ENCODE measurements around the gene NUP205. TPM values are rescaled to one million over a fixed set of nuclear protein-coding genes. Genes with fewer than 3 reads are reported as not detected.

NUP205 gene
- total and polyA plus RNA-seq, 2 of the 13 experiments (the other 11 are each of a cell fraction or from before 2014, with no cell fraction given) = 46.2 to 87.2 TPM

GRCh38 chr7:135618510-135618909, 60.8 kb downstream of the NUP205 start:
- H3K36me3 ChIP-seq (replicated peaks in 1 of 2; ENCODE audit: control insufficient read depth in 1 of 2, insufficient read depth in 2 of 2, low read length in 2 of 2) = peaks cover 5 to 67% of the 10 kb centered on the region in 2 experiments
- POLR2A ChIA-PET = no interaction called here
- in situ Hi-C loops (cut with HindIII; ENCODE audit: extremely low pct_ligation_motif_present, low pct_unique_long_range_greater_than_20kb) (no loop called here), intact Hi-C loops (cut with micrococcal nuclease; ENCODE audit: unreplicated experiment) (no loop called here)
- no peaks in the 10 kb centered on the region for H3K9me3 ChIP-seq (ENCODE audit: low read length)
- DNase-seq (ENCODE audit: low spot score) = no peak
- BruUV-seq (replicated peaks) = no TSS peak
- no peaks in the 10 kb centered on the region for H3K4me1 ChIP-seq (ENCODE audit: insufficient read depth, low read length)
- peak; percentile 33; the same call in 1 of the 2 replicates for TF ChIP-seq CEBPB (IDR thresholded peaks at IDR 0.05; ENCODE audit: borderline replicate concordance, low read depth, low read length)
- TF ChIP-seq THRA (CRISPR knock-in tag; IDR thresholded peaks at IDR 0.05; ENCODE audit: borderline replicate concordance) = no peak
- no peaks in the 10 kb centered on the region for H3K27me3 ChIP-seq (ENCODE audit: control insufficient read depth in 1 of 2, insufficient read depth in 2 of 2, low read length in 2 of 2)
- ATAC-seq = no peak
- 94% methylated on average over 7 of the region's 7 CpGs for WGBS (ENCODE audit: low lambda C conversion rate)
- H3K9ac ChIP-seq (ENCODE audit: insufficient read depth, low read depth, low read length) = no peak overlapping the region
- no peaks in the 10 kb centered on the region for H3K79me2 ChIP-seq (ENCODE audit: insufficient read depth, low read length)
- no peak for FAIRE-seq
- no peak overlapping the region for H2AFZ ChIP-seq (ENCODE audit: low read length)
- no peak overlapping the region for H3K27ac ChIP-seq (ENCODE audit: extremely low read length, insufficient read depth, low read length)
- CTCF ChIA-PET (ENCODE audit: low intra/inter-chr PET ratio, low total read pairs) = no interaction called here
- no peak overlapping the region for H3K4me3 ChIP-seq (replicated peaks in 1 of 3; ENCODE audit: insufficient read depth in 1 of 3, low read depth in 2 of 3, low read length in 3 of 3)
- no peaks in the 10 kb centered on the region for H4K20me1 ChIP-seq (ENCODE audit: insufficient read depth, low read length)
- H3K4me2 ChIP-seq (ENCODE audit: low read depth, low read length) = no peak overlapping the region

GRCh38 chr7:135620447-135620846, 62.7 kb downstream of the NUP205 start:
- POLR2A ChIA-PET = no interaction called here
- intact Hi-C loops (cut with micrococcal nuclease; ENCODE audit: unreplicated experiment) = no loop called here
- Histone ChIP-seq H3K79me2 (ENCODE audit: insufficient read depth, low read length) (no peaks in the 10 kb centered on the region), H3K9me3 (ENCODE audit: low read length) (no peaks in the 10 kb centered on the region), H3K9ac (ENCODE audit: insufficient read depth, low read depth, low read length) (no peak overlapping the region), H4K20me1 (ENCODE audit: insufficient read depth, low read length) (no peaks in the 10 kb centered on the region), H3K4me3 (replicated peaks in 1 of 3; ENCODE audit: insufficient read depth in 1 of 3, low read depth in 2 of 3, low read length in 3 of 3) (no peak overlapping the region), H2AFZ (ENCODE audit: low read length) (no peak overlapping the region), H3K27me3 (ENCODE audit: control insufficient read depth in 1 of 2, insufficient read depth in 2 of 2, low read length in 2 of 2) (no peaks in the 10 kb centered on the region), H3K4me2 (ENCODE audit: low read depth, low read length) (no peak overlapping the region), H3K36me3 (replicated peaks in 1 of 2; ENCODE audit: control insufficient read depth in 1 of 2, insufficient read depth in 2 of 2, low read length in 2 of 2) (peaks cover 5 to 64% of the 10 kb centered on the region in 2 experiments), H3K27ac (ENCODE audit: extremely low read length, insufficient read depth, low read length) (no peak overlapping the region), H3K4me1 (ENCODE audit: insufficient read depth, low read length) (no peaks in the 10 kb centered on the region)
- in situ Hi-C loops (cut with HindIII; ENCODE audit: extremely low pct_ligation_motif_present, low pct_unique_long_range_greater_than_20kb) = no loop called here
- BruUV-seq (replicated peaks) = no TSS peak
- WGBS (ENCODE audit: low lambda C conversion rate) = 100% methylated on average over 2 of the region's 2 CpGs
- DNase-seq (ENCODE audit: low spot score) (no peak), ATAC-seq (no peak), FAIRE-seq (no peak)
- CTCF ChIA-PET (ENCODE audit: low intra/inter-chr PET ratio, low total read pairs) = interaction anchor here (3.4 kb wide), 1 partner anchor 25 kb away, joined by 16 read pairs; no protein-coding TSS in a partner anchor
- no peak for TF ChIP-seq ZNF781 (CRISPR knock-in tag; IDR thresholded peaks at IDR 0.05; ENCODE audit: borderline replicate concordance, not compliant biosample characterization)
- no peak for TF ChIP-seq ZNF607 (CRISPR knock-in tag; IDR thresholded peaks at IDR 0.05; ENCODE audit: borderline replicate concordance)
- TF ChIP-seq SIN3B (IDR thresholded peaks at IDR 0.05; ENCODE audit: low read length) = no peak
- no peak for TF ChIP-seq HNF4G (IDR thresholded peaks at IDR 0.05; ENCODE audit: borderline replicate concordance, low read depth, low read length)
- no peak for TF ChIP-seq HNF4G (CRISPR knock-in tag; IDR thresholded peaks at IDR 0.05; ENCODE audit: borderline replicate concordance, low read depth)
- TF ChIP-seq MAZ (IDR thresholded peaks at IDR 0.05; ENCODE audit: borderline replicate concordance, low read depth, low read length) = no peak
- TF ChIP-seq MAZ (CRISPR knock-in tag; IDR thresholded peaks at IDR 0.05; ENCODE audit: low read depth) = no peak
- no peak for TF ChIP-seq BCL3 (CRISPR knock-in tag; IDR thresholded peaks at IDR 0.05)
- TF ChIP-seq KLF9 (CRISPR knock-in tag; IDR thresholded peaks at IDR 0.05; ENCODE audit: low read depth) = no peak
- no peak for TF ChIP-seq HIC2 (CRISPR knock-in tag; IDR thresholded peaks at IDR 0.05; ENCODE audit: low read depth)
- TF ChIP-seq EED (CRISPR knock-in tag; IDR thresholded peaks at IDR 0.05) = no peak
- no peak for TF ChIP-seq ZNF782 (CRISPR knock-in tag; IDR thresholded peaks at IDR 0.05; ENCODE audit: borderline replicate concordance)
- TF ChIP-seq ZFP37 (CRISPR knock-in tag; IDR thresholded peaks at IDR 0.05; ENCODE audit: borderline replicate concordance) = no peak

Measured in HepG2 (cell line).